ENCODE results near the gene CAPN15. TPM values are rescaled to one million over a fixed set of nuclear protein-coding genes. Genes with fewer than 3 reads are reported as not detected.

Gene CAPN15
- total and polyA plus RNA-seq, 9 of the 15 experiments (the other 6 are each of a cell fraction or from before 2014, with no cell fraction given), result 0.62 to 111 (median 14.2) TPM

DNA sequence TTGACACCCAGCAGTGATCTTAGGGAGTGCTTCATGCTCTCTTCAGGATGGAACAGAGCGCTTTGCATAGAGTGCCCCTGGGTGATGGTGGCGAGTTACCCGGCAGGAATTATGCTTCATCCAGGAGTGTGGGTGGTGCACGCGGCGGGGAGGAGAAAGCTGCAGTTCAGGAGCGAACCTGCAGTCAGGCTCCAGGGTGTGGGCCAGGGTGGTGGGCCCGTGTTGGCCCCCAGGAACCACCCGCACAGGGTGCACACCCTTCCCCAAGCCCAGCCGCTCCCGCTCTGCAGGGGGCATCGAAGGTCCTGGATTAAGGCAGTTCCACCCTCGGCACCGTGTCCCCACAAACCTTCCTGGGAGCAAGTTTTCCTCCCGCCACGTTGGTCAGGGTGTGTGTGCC, 66.3 kb downstream of the CAPN15 start:
- Histone ChIP-seq H3K36me3 (ENCODE audit: control insufficient read depth, insufficient read depth, low read length) (peaks cover 31% of the 10 kb centered on the region; the same call in 2 of the 3 replicates), H3K4me1 (replicated peaks in 1 of 2; ENCODE audit: control insufficient read depth in 2 of 2, insufficient read depth in 2 of 2, low read length in 2 of 2) (peaks cover 9 to 48% of the 10 kb centered on the region in 2 experiments; a peak in 4 of 5 replicates), H3K4me3 (no peak overlapping the region), H3K27me3 (ENCODE audit: control insufficient read depth in 2 of 2, insufficient read depth in 2 of 2, low read length in 2 of 2) (no peaks in the 10 kb centered on the region), H3K9me1 (ENCODE audit: control insufficient read depth, insufficient read depth, low read length) (peaks cover 7% of the 10 kb centered on the region), H4K20me1 (replicated peaks; ENCODE audit: control insufficient read depth, insufficient read depth, low read length) (peaks cover 16% of the 10 kb centered on the region), H3K4me2 (ENCODE audit: insufficient read depth, low read length) (no peak overlapping the region), H3K9ac (ENCODE audit: insufficient read depth in 1 of 2, low read depth in 2 of 2, low read length in 2 of 2) (peak overlapping the region in 1 of 2 experiments; percentile 50; a peak in 2 of 4 replicates), H3K27ac (ENCODE audit: extremely low read depth, low read depth, low read length) (no peak overlapping the region), H3K79me2 (ENCODE audit: control insufficient read depth, insufficient read depth, low read length) (peaks cover 68% of the 10 kb centered on the region), H3K9me3 (replicated peaks; ENCODE audit: control insufficient read depth, insufficient read depth, low read depth, low read length) (no peaks in the 10 kb centered on the region), H2AFZ (ENCODE audit: low read depth, low read length) (no peak overlapping the region)
- FAIRE-seq (no peak), DNase-seq (ENCODE audit: extremely low read depth in 1 of 4, low spot score in 3 of 4) (no peak), ATAC-seq (no peak)
- BruUV-seq (replicated peaks), result no TSS peak
- intact Hi-C loops (cut with micrococcal nuclease) (no loop called here), in situ Hi-C loops (cut with MboI) (no loop called here)
- CTCF ChIA-PET (ENCODE audit: low intra/inter-chr PET ratio), result no interaction called here
- WGBS (ENCODE audit: insufficient coverage, low coverage, missing lambda C conversion rate), result 83% methylated on average over 13 of the region's 16 CpGs
- no peak for TF ChIP-seq ZNF75A (CRISPR knock-in tag; IDR thresholded peaks at IDR 0.05)
- TF ChIP-seq BRD4 (IDR thresholded peaks at IDR 0.05), result no peak
- TF ChIP-seq, protein P1, sequence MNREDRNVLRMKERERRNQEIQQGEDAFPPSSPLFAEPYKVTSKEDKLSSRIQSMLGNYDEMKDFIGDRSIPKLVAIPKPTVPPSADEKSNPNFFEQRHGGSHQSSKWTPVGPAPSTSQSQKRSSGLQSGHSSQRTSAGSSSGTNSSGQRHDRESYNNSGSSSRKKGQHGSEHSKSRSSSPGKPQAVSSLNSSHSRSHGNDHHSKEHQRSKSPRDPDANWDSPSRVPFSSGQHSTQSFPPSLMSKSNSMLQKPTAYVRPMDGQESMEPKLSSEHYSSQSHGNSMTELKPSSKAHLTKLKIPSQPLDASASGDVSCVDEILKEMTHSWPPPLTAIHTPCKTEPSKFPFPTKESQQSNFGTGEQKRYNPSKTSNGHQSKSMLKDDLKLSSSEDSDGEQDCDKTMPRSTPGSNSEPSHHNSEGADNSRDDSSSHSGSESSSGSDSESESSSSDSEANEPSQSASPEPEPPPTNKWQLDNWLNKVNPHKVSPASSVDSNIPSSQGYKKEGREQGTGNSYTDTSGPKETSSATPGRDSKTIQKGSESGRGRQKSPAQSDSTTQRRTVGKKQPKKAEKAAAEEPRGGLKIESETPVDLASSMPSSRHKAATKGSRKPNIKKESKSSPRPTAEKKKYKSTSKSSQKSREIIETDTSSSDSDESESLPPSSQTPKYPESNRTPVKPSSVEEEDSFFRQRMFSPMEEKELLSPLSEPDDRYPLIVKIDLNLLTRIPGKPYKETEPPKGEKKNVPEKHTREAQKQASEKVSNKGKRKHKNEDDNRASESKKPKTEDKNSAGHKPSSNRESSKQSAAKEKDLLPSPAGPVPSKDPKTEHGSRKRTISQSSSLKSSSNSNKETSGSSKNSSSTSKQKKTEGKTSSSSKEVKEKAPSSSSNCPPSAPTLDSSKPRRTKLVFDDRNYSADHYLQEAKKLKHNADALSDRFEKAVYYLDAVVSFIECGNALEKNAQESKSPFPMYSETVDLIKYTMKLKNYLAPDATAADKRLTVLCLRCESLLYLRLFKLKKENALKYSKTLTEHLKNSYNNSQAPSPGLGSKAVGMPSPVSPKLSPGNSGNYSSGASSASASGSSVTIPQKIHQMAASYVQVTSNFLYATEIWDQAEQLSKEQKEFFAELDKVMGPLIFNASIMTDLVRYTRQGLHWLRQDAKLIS (CRISPR knock-in tag; IDR thresholded peaks at IDR 0.05), result no peak
- TF ChIP-seq, protein P2, sequence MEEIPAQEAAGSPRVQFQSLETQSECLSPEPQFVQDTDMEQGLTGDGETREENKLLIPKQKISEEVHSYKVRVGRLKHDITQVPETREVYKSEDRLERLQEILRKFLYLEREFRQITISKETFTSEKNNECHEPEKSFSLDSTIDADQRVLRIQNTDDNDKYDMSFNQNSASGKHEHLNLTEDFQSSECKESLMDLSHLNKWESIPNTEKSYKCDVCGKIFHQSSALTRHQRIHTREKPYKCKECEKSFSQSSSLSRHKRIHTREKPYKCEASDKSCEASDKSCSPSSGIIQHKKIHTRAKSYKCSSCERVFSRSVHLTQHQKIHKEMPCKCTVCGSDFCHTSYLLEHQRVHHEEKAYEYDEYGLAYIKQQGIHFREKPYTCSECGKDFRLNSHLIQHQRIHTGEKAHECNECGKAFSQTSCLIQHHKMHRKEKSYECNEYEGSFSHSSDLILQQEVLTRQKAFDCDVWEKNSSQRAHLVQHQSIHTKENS (CRISPR knock-in tag; IDR thresholded peaks at IDR 0.05), result no peak
- 0 out of 2 replicates have a peak, but pooled peaks have one; percentile 30 for TF ChIP-seq POLR2G (IDR thresholded peaks at IDR 0.05; ENCODE audit: low read depth, low read length)
- no peak for TF ChIP-seq BHLHE40 (IDR thresholded peaks at IDR 0.05; ENCODE audit: low read length)
- POLR2A ChIA-PET, result interaction anchor here (0.7 to 1.6 kb wide), 4 partner anchors 16 to 42 kb away, joined by 3 to 6 read pairs (median 4); partner anchors contain the start of gene METTL26

Data from K562 (cell line).